NCI-H446 treated with DMSO at 0.1 percent for 48 hours (cell line): ENCODE data around the gene KSR1.

ENCODE experiments used
- DNase-seq: peaks from one replicate; lab custom pipeline; 2025; lab: John Stamatoyannopoulos, UW

KSR1 gene

GRCh38 chr17:27569884-27570577 is 113.8 kb downstream of the KSR1 start:
- DNase-seq, result no peak

GRCh38 chr17:27570578-27570914 is 114.3 kb downstream of the KSR1 start:
- no peak for DNase-seq

- no peak for DNase-seq
Observed at GRCh38 chr17:27571563-27572352, 115.5 kb downstream of the KSR1 start.

- DNase-seq, result no peak
Observed at GRCh38 chr17:27572665-27573064, 116.4 kb downstream of the KSR1 start.

- no peak for DNase-seq
Observed at GRCh38 chr17:27573548-27573947, 117.3 kb downstream of the KSR1 start.

GRCh38 chr17:27573971-27574525 is 117.8 kb downstream of the KSR1 start:
- DNase-seq, result no peak

- no peak for DNase-seq
Observed at GRCh38 chr17:27575096-27575911, 119.1 kb downstream of the KSR1 start.

- DNase-seq, result no peak
Observed at GRCh38 chr17:27575912-27576252, 119.6 kb downstream of the KSR1 start.

- no peak for DNase-seq
Observed at GRCh38 chr17:27576477-27577083, 120.3 kb downstream of the KSR1 start.

GRCh38 chr17:27577121-27577761 is 121.0 kb downstream of the KSR1 start:
- DNase-seq, result no peak

GRCh38 chr17:27577884-27578717 is 121.9 kb downstream of the KSR1 start:
- DNase-seq, result no peak

GRCh38 chr17:27578718-27579085 is 122.5 kb downstream of the KSR1 start:
- DNase-seq, result no peak

- DNase-seq, result no peak
Observed at GRCh38 chr17:27579304-27579703, 123.1 kb downstream of the KSR1 start.

- DNase-seq, result no peak
Observed at GRCh38 chr17:27579897-27580321, 123.7 kb downstream of the KSR1 start.

GRCh38 chr17:27581016-27581415 is 124.8 kb downstream of the KSR1 start:
- DNase-seq, result no peak

- DNase-seq, result no peak
Observed at GRCh38 chr17:27582696-27583095, 126.4 kb downstream of the KSR1 start.

GRCh38 chr17:27585153-27585681 is 129.0 kb downstream of the KSR1 start:
- no peak for DNase-seq

GRCh38 chr17:27585792-27586191 is 129.5 kb downstream of the KSR1 start:
- DNase-seq, result no peak

- no peak for DNase-seq
Observed at GRCh38 chr17:27586203-27586721, 130.0 kb downstream of the KSR1 start.

- no peak for DNase-seq
Observed at GRCh38 chr17:27588354-27588753, 132.1 kb downstream of the KSR1 start.
